ENCODE data around the gene OR4A15.

DNA sequence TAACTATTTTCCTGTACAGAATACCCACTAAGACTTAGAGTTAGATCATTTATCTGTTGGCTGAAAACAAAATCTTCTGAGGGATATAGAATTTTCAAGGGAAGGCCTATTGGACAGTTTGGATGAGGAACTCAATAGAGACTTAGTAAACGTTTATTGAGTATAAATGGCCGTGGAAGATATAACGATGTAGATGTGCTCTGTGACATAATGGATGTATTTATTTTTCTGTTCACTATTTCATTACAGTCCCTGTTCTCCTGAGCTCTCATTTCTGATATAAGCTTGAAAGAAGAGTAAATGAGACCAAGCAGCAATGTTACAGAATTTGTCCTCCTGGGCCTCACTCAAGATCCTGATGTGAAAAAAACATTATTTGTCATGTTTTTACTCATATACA, 24.9 kb upstream of the OR4A15 start, which contains the start of gene OR4A16:
- TF ChIP-seq, protein P1, sequence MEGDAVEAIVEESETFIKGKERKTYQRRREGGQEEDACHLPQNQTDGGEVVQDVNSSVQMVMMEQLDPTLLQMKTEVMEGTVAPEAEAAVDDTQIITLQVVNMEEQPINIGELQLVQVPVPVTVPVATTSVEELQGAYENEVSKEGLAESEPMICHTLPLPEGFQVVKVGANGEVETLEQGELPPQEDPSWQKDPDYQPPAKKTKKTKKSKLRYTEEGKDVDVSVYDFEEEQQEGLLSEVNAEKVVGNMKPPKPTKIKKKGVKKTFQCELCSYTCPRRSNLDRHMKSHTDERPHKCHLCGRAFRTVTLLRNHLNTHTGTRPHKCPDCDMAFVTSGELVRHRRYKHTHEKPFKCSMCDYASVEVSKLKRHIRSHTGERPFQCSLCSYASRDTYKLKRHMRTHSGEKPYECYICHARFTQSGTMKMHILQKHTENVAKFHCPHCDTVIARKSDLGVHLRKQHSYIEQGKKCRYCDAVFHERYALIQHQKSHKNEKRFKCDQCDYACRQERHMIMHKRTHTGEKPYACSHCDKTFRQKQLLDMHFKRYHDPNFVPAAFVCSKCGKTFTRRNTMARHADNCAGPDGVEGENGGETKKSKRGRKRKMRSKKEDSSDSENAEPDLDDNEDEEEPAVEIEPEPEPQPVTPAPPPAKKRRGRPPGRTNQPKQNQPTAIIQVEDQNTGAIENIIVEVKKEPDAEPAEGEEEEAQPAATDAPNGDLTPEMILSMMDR (IDR thresholded peaks at IDR 0.05): no peak
- TF ChIP-seq POLR2A (IDR thresholded peaks at IDR 0.05): no peak

Measured in prostate gland (tissue), 2 donors.